Measurements from ENCODE around the gene AADACL2. TPM values are rescaled to one million over a fixed set of nuclear protein-coding genes. Genes with fewer than 3 reads are reported as not detected.
"Not testable (repeated sequence)": the region's sequence is repeated elsewhere in the genome, so short reads cannot be mapped to it uniquely, and the experiment has no call there.

Gene AADACL2
- not detected in 2 replicates for total RNA-seq

DNA sequence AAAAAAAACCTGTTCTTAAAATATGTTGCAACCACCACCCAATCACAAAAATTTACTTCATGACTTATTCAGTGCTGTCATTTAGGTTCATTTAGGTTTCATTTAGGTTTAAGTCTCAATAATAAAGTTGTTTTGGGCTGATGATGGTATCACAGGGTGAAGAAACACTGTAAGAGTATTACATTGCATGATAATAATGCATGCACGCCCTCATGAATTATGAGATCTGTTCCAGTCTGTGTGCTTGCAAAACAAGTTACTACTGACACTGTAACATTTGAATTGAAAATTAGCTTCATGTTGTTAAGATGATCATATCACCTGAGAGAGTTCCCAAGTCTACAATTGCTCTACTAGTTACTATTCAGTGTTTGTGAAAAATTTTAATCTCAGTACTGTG, at the start of gene AADACL2:
Gene AADACL2, plus strand, starts transcription at position 315 of the 400 bp plus-strand sequence. CDS start 109 bp downstream, outside the sequence.
- no peak for DNase-seq (ENCODE audit: low read depth in 2 of 2)

GRCh38 chr3:151684094-151684493, 49.6 kb upstream of the AADACL2 start:
- no peak for DNase-seq (ENCODE audit: low read depth in 2 of 2)

- no peak for DNase-seq (ENCODE audit: low read depth in 2 of 2)
Measured at GRCh38 chr3:151686257-151686656, 47.5 kb upstream of the AADACL2 start.

DNA sequence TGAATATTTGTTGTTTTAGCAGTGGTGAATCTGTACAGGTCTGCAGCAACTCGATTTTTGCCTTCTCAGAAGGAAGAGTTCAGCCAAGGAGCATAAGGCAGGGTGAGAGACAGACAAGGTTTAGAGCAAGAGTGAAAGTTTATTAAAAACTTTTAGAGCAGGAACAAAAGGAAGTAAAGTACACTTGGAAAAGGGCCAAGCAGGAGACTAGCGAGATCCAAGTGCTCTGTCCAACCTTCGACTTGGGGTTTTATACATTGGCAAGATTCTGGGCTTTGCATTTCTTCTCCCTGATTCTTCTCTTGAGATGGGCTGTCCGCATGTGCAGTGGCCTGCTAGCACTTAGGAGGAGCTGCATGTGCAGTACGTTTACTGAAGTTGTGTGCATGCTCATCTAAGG, 46.7 kb upstream of the AADACL2 start:
- DNase-seq (ENCODE audit: low read depth in 2 of 2) = peak in 1 of 2 donors; percentile 14

DNA sequence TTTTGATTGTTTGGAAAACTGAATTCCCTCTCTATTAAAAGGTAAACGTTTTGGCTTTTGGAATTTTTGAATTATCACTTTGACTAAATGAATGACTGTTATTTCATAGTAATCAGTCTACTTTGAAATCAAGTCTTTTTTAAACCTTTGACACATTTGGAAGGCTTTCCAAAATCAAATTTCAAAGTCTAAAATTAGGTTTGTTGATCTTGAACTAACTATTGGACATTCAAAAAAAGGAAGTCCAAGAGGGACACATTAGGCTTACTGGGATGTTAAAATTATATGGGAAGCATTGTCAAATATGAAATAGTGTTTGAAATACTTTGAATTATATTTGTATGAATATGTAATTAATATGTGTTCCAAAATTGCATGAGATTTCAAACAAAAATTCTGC, 45.2 kb upstream of the AADACL2 start:
- DNase-seq (ENCODE audit: low read depth in 2 of 2) = no peak

DNA sequence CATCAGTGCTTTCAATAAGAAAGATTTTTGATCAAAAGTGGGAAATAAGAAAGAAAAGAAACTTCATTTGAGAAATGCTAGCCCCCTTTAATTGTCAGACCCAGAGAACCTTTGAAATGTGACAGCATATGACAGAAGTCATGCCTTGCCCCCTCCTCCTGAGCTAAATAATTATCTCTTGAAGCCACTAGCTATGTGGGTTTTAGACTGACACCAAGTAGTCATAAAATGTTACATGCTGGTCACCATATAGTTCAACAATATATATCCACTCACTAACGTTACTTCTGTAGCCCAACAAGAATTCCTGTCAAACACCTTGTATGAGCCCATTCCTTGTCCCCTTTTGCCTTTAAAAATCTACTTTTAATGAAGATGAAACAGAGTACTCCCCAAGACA, 43.1 kb upstream of the AADACL2 start:
- DNase-seq (ENCODE audit: low read depth in 2 of 2) = no peak

GRCh38 chr3:151697496-151697895, 36.2 kb upstream of the AADACL2 start:
- no peak for DNase-seq (ENCODE audit: low read depth in 2 of 2)

DNA sequence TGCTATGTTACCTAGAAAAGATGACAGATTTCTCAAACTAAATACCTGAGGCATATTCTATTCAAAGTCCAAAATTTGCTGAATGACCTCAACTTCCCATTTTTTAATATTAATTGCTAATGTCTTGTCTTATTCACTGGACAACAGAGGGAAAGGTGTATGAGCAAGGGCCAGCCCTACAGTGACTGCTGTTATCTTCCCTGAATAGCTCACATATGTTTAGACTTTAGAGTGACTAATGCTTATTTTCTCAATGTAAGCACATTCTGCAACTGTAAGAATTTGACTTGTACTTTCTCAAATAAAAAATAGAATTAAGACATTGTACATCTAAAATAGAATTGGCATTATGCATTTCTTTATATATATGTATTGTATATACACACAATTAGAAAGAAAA, 26.5 kb upstream of the AADACL2 start:
- DNase-seq (ENCODE audit: low read depth in 2 of 2) = no peak

- DNase-seq (ENCODE audit: low read depth in 2 of 2) = no peak
Measured at GRCh38 chr3:151708868-151709267, 24.9 kb upstream of the AADACL2 start.

- DNase-seq (ENCODE audit: low read depth in 2 of 2) = no peak
Measured at GRCh38 chr3:151709847-151710246, 23.9 kb upstream of the AADACL2 start.

DNA sequence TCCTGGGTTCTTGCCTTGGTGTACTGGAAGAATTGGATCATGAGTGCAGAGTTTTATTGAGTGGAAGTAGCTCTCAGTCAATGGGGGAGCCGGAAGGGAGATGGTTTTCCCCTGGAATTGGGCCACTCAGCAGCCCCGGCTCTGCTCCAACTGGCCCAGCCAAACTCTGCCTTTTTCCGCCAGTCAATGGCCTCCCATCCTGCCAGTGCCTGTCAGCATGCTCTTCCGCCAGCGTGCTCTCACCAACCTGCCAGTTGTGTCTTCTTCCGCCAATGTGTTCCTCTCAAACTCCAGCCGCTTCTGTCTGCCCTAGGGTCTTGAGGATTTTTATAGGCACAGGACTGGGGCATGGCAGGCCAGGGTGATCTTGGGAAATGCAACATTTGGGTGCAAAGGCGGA, 12.4 kb upstream of the AADACL2 start:
- no peak for DNase-seq (ENCODE audit: low read depth in 2 of 2)

DNA sequence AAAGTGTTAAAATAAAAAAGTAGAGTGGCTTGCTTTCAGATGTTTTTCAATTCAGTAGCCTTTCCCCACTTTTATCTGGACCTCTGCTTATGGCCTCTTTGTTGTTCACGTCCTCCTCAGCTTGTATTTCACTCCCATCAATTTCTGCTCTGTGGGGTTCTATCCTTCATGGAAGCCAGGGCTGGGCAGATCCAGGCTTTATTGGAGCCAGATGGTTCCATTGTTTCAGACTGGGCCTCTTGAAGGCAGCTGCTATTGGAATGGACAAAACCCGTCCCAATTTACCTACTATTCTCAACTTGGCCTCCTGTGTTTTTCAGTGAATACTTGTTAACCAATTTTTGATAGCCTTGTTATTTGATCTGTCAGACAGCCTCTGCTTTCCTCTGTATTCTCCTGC, 10.9 kb upstream of the AADACL2 start:
- DNase-seq (ENCODE audit: low read depth in 2 of 2) = no peak

- DNase-seq (ENCODE audit: low read depth in 2 of 2) = peak in 1 of 2 donors; percentile 30
Measured at GRCh38 chr3:151724576-151725562, 8.9 kb upstream of the AADACL2 start.

DNA sequence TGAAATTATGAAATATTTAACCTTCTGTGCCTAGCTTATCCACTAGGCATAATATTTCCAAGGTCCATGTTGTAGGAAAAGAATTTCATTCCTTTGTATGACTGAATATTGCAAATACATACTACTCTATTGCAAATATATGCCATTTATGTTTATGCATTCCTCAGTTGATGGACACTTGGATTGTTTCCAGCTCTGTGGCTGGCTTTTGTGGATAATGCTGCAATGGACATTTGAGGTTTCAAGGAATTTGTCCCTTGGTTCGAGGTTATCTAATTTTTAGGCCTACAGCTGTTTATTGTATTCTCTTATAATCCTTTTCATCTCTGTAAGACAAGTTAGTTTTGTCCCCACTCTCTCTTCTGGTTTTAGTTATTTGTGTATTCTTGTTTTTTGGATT, 7.7 kb upstream of the AADACL2 start:
- DNase-seq (ENCODE audit: low read depth in 2 of 2) = no peak

DNA sequence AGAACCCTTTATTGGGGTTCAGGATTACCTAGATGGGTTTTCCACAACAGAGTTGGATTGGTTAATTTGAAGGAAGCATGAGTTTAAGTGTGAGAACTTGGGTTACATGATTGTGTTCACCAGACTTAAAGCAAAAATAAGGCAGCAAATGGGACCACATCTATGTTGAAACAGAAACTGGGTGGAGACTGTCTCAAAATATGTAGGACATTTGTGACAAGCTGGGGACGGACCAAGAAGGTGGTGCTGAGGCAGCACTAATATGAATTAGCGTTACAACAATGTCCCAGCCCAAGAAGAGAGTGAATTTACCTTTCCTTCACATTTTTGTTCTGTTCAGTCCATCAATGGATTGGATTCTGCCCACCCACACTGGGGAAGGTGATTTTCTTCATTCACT, 866 bp upstream of the AADACL2 start:
- DNase-seq (ENCODE audit: low read depth in 2 of 2) = no peak

- DNase-seq (ENCODE audit: low read depth in 2 of 2) = no peak
Measured at GRCh38 chr3:151740581-151740980, 6.9 kb downstream of the AADACL2 start.

DNA sequence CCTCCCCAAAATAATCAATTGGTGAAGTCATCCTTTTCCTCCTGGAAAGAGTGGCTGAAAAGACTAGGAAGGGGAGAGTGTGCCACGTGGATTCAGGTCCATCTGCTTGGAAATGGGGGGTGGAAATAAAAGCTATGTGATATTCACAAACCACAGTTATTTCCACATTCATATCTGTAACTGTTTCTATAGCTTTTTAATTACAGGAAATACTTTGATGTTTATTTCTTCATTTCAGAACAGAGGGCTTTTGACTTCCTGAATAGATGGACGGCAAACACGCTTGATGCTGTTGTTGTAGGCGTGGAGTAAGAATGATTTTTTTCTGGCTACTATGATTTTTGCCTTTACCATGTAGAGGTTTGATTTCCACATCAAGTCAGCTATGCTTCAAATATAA, 10.1 kb downstream of the AADACL2 start:
- peak in 1 of 2 donors; percentile 48 for DNase-seq (ENCODE audit: low read depth in 2 of 2)

DNA sequence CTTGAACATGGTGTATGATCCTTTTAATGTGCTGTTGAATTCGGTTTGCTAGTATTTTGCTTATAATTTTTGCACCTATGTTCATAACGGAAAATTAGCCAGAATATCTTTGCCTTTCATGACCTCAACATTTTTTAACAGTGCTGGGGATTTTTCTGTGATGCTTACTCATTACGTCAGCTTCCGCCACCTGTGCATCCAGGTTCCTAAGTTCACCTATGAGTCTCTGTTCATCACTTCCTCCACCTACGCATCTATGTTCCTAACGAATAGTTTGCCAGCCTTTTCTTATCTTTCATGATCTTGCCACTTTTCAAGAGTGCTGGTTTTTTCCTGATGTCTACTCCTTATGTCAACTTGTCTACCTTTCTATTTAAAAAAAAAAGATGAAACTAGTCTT, 16.5 kb downstream of the AADACL2 start:
- DNase-seq (ENCODE audit: low read depth in 2 of 2) = peak in 1 of 2 donors; percentile 9

DNA sequence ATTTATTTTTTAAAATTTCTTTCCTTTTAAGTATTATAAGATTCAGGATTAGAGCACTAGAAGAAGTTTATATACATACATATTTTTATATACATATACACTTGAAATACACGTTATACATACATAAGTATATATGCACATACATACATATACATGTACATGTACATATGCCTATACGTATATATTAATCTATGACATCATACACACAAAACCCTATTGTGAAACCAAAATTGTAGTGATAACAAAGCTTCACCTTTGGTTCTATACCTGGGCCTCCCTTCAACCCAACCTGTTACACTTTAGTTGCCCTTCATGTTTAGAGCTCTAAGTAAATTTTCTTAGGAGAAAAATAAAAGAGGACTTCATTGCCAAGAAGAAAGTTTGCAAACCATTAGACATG, 17.0 kb downstream of the AADACL2 start:
- DNase-seq (ENCODE audit: low read depth in 2 of 2) = no peak

- DNase-seq (ENCODE audit: low read depth in 2 of 2) = no peak
Measured at GRCh38 chr3:151751161-151751560, 17.4 kb downstream of the AADACL2 start.

- DNase-seq (ENCODE audit: low read depth in 2 of 2) = no peak
Measured at GRCh38 chr3:151753846-151754245, 20.1 kb downstream of the AADACL2 start.

- DNase-seq (ENCODE audit: low read depth in 2 of 2) = no peak
Measured at GRCh38 chr3:151761581-151761980, 27.9 kb downstream of the AADACL2 start.

GRCh38 chr3:151764699-151765098, 31.0 kb downstream of the AADACL2 start:
- DNase-seq (ENCODE audit: low read depth in 2 of 2) = not testable (repeated sequence)
